HG02840 (cell line): ENCODE results near the gene C9orf85.
"Not testable (repeated sequence)": the region's sequence is repeated elsewhere in the genome, so short reads cannot be mapped to it uniquely, and the experiment has no call there.

Experiments
- ATAC-seq: cut with Tn5 transposase; IDR thresholded peaks from one replicate; pipeline ENCODE4 v1.9.1; 2021; ENCODE audit warnings: mild to moderate bottlenecking, moderate library complexity, moderate number of reproducible peaks; ENCODE audit not compliant: unreplicated experiment, low FRiP score

The C9orf85 gene, protein sequence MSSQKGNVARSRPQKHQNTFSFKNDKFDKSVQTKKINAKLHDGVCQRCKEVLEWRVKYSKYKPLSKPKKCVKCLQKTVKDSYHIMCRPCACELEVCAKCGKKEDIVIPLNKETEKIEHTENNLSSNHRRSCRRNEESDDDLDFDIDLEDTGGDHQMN

DNA sequence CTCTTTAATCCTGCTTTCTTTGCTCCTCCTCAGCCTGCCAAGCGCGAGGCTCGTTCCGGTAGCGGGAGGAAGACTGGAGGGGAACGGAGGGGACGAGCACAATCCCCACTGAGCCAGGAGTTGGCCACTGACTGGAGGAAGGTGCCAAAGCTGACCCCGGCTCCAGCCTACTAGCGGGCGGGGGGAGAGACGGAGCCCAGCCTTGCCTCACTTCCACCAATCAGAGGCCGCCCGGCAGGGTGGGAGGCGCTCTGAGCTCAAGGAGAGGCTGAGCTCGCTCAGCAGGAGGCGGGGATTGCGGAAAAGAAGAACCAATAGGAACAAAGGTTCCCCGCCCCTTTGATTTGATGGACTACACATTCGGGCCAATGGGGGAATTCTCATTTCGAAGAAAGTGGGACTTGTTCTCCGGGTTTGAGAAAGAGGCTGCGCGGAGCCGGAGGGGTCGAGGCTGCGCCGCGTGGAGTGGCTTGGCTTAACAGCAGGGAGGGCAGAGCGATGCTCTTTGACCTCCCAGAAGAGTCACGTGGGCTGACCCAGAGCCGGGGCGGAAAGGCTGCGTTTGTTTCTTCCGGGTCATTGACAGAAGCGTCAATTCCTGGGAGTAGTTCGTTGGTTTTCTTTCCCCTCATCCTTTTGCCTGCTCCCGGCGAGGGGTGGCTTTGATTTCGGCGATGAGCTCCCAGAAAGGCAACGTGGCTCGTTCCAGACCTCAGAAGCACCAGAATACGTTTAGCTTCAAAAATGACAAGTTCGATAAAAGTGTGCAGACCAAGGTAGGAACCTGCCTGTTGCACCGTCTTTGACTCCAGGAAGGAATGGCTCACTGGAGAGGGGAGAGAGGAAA, at the start of gene C9orf85, which contains the start of gene ABHD17B:
TSS of gene C9orf85 (plus strand) at position 579 of the 847 bp plus-strand sequence. CDS start at position 675, 96 bp downstream.
TSS of gene ABHD17B (minus strand) at position 133 of the 847 bp plus-strand sequence. CDS start 36,113 bp downstream, outside the sequence.
- ATAC-seq, result peak; percentile 95

DNA sequence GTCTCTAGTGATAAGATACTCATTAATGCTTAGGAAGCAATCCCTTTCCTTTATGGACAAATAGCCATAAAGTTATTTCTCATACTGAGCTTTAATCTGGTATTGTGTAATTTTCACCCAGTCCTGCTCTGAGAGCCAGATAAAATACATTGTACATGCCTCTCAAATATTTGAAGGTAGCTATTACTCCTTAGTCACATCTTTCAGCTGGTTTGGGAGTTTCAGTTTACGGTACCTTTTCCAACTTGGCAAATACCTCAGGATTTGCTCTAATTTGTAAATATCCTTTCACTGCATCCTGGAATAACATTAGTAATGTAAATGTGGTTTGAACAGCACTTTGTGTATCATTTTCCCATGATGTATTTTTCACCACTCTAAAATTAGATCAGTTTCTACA, 47.8 kb upstream of the C9orf85 start:
- no peak for ATAC-seq

DNA sequence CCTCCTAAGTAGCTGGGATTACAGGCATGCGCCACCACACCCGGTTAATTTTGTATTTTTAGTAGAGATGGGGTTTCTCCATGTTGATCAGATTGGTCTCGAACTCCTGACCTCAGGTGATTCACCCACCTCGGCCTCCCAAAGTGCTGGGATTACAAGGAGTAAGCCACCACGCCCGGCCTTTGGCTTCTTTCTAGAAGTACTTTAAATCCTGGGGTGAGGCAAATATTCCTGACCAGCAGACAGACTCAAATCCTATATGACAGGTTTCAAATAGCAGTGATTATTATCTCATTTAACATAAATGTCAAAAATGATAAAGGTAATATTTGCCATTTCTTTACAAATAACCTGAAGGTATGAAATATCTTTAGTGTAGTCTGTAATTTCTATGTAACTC, 36.1 kb upstream of the C9orf85 start:
- ATAC-seq, result no peak

DNA sequence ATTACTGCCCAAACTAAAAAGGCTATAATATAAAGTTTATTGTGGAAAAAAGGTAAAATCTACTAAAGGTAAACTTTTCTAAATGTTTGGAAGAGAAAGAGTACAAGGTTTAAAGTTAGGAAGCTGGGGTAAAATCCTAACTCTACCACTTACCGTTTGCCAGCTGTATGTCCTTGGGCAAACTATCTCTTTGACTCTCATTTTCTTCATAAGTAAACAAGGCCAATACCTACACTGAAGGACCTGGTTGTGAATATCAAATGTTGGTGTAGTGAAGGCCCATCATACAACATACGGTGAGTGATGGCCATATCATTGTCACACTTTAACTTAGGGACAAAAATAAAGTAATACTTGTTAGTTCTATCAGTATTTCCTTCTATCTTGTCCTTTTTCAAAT, 35.3 kb upstream of the C9orf85 start:
- no peak for ATAC-seq

DNA sequence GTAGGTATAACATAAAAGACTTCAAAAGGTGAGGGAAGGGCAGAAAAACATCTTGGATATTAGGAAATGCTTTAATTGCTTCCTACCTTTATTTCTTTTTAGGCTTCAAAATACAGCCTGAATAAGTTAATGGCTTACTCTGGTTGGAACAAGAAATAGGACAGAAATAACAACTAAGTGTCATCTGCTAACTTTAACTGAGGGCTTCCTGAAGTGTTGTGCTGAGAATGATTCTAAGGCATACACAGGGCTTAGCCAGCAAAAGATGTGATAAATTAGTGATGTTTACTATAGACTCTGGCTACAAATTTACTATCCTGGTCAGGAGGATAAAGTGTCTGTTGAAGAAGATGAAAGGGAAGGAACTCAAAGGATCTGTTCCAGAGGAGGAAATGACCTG, 34.6 kb upstream of the C9orf85 start:
- ATAC-seq, result no peak

DNA sequence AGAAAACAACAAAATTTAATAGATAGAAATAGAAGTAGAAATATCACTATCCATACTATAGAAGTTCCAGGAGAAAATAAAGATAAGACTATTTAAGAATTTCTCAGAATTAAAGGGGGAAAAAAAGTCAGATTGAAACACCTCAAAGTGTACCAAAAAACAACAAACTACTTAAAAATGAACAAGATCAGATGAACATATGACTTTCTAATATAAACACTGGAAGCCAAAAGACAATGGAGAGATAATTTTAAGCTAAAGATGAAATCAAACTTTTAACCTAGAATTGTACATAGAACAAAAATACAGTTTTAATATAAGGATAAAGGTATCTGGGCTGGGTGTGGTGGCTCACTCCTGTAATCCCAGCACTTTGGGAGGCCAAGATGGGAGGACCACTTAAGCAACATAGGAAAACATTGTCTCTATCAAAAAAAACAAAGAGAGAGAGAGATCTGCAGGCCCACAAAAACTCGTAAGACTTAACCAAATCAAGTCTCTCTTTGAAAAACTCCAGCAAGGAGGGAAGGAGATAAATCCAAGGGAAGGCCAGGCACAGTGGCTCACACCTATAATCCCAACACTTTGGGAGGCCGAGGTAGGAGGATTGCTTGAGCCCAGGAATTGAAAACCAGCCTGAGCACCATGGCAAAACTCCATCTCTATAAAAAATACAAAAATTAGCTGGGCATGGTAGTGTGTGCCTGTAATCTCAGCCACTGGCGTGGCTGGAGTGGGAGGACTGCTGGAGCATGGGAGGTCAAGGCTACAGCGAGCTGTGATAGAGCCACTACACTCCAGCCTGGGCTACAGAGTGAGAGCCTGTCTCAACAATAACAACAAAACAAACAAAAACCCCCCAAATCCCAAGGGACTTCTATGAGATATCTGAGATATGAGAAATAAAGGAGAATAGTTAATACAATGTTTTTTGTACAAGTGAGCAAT, 32.8 kb upstream of the C9orf85 start:
- ATAC-seq, result no peak

DNA sequence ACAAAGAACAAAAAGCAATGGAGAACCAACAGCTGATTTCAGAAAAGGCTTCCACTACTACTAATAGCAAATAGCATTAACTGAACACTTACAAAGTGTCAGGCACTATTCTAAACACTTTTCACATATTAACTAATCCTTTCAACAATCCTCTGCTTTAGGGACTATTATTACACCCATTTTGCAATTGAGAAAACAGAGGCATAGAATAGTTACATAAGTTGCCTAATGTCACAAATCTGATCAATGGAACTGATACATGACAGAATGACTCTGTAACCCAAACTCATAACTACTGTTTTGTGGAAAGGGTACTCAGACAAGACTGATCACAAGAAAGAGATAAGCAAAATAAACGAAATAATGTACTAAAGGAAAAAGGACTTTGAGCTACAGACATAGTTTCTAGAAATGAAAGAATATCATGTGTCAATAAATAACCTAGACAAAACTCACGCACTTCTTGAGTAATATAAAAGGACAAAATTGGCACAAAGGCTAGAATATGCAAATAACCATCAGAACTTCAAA, 31.7 kb upstream of the C9orf85 start:
- no peak for ATAC-seq

DNA sequence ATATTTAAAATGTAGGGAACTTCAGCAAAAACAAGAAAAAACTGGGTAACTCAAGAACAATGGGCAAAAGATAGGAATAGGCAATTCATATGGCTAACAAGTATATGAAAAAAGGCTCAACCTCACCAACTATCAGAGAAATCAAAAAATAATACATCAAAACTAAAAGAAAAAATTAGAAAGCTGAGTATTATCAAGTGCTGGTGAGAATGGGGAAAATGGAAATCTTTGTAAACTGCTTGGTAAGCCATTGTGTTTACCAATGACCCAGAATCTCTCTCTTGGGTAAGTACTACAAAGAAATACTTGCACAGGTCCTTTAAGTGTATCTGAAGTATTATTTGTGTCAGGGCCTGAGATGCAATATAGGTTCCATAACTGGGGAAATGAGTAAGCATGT, 27.4 kb upstream of the C9orf85 start:
- ATAC-seq, result no peak

DNA sequence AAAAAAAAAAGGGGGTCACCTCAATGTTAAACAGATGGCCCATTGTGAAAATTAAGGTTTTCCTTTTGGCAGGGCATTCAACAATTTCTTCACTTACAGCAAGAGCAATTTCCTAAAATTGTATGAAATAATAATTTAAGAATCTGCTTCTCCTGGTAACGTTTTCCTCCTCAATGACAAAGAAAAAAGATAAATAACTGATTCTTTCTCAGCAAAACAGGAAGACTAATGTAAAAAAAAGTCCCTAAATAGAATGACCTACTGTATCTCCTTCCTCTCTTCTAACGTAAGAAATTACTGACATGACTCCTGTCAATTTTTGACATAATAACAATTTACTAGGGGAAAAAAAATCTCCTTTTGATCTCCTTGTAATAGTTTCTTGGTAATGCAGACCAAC, 26.0 kb upstream of the C9orf85 start:
- ATAC-seq, result no peak

DNA sequence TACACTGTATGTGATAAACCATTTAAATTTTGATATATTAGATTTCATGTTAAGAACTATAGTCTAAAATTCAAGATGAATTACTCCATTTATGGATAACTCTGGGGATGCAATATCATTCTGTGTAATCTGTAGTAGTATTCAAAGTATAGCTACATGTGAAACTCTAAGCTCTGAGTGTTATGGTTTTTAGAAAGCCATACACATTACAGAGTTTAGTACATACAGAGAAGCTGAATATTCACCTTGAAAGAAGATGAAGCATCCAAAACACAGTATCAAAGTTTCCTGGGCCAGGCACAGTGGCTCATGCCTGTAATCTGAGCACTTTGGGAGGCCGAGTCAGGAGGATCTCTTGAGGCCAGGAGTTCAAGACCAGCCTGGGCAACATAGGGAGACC, 25.4 kb upstream of the C9orf85 start:
- ATAC-seq, result no peak

DNA sequence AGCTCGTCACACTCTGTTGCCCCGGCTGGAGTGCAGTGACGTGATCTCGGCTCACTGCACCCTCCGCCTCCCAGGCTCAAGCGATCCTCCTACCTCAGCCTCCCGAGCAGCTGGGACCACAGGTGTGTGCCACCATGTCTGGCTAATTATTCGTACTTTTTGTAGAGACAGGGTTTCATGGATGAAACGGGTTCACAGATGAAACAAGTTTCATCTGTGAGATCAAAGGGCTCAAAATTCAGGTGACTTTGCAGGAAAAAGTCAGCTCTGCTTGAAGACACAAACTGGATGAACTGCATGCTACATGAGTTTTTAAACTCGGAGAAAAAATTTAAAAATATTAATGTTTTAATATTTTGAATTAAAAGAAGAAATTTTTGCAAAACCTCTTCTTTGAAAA, 24.9 kb upstream of the C9orf85 start:
- no peak for ATAC-seq

DNA sequence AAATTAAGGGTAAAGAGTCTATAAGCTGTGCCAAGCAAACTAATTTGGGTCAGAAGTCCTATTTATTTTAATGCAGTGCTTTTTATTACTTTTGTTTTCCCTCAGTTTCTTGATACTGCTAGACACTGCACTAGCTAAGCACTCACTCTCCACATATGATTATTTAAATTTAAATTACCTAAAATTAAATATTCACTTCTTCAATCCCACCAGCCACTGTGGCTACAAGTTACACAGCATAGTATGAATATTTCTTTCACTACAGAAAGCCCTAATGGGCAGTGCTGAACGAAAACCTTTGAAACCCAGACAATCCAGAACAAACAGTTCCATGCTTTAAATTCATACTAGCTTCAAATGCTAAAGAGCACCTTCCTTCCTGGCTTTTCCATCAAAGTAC, 24.1 kb upstream of the C9orf85 start:
- no peak for ATAC-seq

DNA sequence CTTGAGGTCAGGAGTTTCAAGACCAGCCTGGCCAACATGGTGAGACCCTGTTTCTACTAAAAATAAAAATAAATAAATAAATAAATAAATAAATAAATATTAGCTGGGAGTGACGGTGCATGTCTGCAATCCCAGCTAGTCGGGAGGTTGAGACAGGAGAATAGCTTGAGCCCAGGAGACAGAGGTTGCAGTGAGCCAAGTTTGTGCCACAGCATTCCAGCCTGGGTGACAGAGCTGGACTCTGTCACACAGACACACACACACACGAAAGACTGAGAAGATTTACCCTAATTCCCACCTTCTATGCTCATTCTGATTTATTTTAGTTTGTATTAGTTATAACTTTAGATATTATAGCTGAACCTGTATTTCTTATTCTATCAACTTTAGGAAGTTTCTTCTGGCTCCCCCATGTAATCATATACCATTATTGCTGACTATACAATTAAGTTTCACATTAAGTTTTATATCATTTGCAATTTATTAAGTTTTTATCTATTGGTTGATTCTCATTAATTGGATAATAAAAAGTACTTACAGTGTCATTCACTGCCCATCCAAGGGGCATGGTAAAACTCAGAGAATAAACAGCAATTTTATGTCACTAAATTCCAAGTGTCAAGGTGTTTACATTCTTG, 21.3 kb upstream of the C9orf85 start:
- no peak for ATAC-seq

DNA sequence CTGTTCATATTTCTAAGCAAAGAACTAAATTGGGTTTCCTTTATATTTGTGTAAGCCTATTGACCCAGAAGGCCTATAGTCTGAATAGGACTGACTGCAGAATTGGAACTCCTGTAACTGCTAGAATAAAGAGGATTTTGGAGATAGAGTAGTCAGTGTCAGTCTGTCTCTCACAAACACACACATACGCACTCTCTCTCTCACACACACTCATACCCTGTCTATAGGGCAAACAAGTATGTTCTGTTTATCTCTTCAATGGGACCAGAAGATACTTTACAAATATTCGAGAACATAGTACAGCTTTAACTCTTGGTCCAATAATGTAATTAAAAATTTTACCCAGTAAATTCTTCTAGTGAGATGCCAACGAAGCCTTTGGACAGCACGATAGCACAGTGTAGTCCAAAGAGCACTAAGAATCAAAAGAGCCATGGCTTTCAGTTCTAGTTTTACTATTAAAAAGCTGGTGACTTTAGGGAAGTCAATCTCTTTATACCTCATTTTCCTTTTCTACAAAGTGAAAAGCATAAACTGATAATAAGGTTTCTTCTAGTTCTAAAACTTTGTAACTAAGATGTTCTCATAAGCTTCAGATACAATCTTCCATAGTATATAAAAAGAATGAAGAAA, 19.8 kb upstream of the C9orf85 start:
- no peak for ATAC-seq

DNA sequence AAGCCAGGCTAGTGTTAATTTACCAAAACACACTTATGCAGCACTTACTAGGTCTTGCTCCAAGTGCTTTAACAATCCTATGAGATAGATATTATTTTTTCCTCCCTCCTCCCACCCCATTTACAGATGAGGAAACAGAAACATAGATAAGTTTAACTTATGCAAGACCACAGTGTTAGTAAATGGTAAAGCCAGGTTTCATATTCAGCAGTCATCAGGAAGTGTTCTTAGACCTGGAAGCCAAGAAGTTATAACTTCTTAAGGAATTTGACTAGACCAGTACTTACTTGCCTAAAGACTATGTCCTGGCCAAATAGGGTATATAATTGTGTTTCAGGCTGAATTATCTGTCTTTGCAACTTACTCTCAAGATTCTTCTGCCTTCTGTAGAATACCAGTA, 16.3 kb upstream of the C9orf85 start:
- no peak for ATAC-seq

DNA sequence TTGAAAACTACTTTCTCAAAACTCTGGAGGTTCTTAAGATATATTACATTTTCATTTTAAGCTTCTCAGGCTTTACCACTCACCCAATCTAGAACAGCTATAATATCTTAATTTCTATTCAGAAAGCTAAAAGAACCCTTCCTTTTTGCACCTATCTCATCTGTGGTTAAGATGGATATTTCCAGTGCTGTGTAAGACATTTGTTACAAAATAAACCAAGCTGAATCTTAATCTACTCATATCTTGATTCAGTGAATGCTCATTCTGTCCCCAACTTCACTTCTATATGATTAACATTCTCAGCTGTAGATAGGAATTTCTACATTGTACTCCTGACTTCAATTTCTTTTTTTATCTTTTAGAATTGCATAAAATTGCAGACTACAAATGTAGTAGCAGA, 15.5 kb upstream of the C9orf85 start:
- ATAC-seq, result no peak

DNA sequence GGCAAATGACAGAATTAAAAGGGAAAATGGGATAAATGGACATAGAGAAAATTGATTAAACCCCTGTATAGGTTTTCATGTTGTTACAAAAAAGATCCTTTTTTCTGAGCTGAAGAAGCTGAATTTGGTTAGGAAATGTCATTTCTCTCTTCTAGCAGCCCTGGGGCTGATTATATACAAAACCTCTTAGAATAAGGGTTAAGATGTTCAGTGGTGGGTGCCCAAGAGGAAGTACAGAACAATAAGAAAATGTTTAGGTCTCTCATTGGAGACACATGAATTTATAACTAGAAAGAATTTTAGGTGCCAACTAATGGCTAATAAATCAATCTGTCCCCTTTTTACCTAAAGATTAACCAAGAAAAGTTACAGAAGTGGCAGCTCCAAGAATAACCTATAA, 14.7 kb upstream of the C9orf85 start:
- no peak for ATAC-seq

DNA sequence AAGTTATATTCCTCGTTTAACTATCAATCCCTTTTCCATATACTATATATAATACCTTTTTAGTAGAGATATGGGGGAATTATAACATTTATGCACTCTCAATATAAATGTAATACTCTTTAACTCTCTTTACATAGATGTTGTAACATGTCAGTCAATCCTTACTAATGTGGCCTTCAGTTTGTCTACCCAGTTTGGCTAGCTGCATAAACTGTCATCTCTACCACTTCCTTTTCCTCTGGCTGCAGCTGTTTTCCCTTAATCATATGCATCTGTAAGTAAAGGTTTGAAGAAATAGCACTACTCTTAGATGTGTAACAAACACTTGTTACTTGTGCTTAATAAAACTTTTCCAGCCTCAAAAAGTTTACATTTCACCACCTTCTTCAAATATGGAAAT, 13.9 kb upstream of the C9orf85 start:
- ATAC-seq, result peak; percentile 47

DNA sequence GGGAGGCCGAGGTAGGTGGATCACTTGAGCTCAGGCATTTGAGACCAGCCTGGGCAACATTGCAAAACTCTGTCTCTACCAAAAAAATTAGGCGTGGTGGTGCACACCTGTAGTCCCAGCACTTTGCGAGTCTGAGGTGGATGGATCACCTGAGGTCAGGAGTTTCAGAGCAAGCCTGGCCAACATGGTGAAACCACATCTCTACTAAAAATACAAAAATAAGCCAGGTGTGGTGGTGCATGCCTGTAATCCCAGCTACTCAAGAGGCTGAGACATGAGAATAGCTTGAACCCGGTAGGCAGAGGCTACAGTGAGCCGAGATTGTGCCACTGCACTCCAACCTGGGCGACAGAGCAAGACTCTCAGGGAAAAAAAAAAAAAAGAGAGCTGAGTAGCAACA, 12.7 kb upstream of the C9orf85 start:
- ATAC-seq, result not testable (repeated sequence)
